ENCODE measurements around the gene LRRC4C. TPM values are rescaled to one million over a fixed set of nuclear protein-coding genes. Genes with fewer than 3 reads are reported as not detected.

The LRRC4C gene
- total and polyA plus RNA-seq, 10 of the 15 experiments (the other 5 are each of a cell fraction or from before 2014, with no cell fraction given), result 1.5 TPM; not detected in 9

GRCh38 chr11:40118780-40119179 lies 1340.7 kb downstream of the LRRC4C start:
- Histone ChIP-seq H2AFZ (ENCODE audit: control insufficient read depth, low read depth, low read length) (no peak overlapping the region), H3K27ac (ENCODE audit: control insufficient read depth, insufficient read depth) (no peak overlapping the region), H3K4me1 (ENCODE audit: control insufficient read depth, insufficient read depth, low read length) (no peaks in the 10 kb centered on the region), H3K9ac (ENCODE audit: control insufficient read depth, insufficient read depth, low read length) (no peak overlapping the region), H3K4me2 (ENCODE audit: control insufficient read depth, insufficient read depth) (no peak overlapping the region), H3K9me3 (replicated peaks; ENCODE audit: control insufficient read depth, insufficient read depth, low read length) (no peaks in the 10 kb centered on the region), H3K4me3 (no peak overlapping the region), H4K20me1 (ENCODE audit: control insufficient read depth, insufficient read depth) (no peaks in the 10 kb centered on the region), H3K27me3 (replicated peaks in 1 of 2; ENCODE audit: control insufficient read depth in 2 of 2, insufficient read depth in 2 of 2, low read length in 1 of 2) (no peaks in the 10 kb centered on the region), H3K36me3 (ENCODE audit: control insufficient read depth in 2 of 2, insufficient read depth in 2 of 2, low read length in 1 of 2) (no peaks in the 10 kb centered on the region), H3K79me2 (ENCODE audit: control insufficient read depth, insufficient read depth, low read length) (no peaks in the 10 kb centered on the region)
- ChIA-PET POLR2A (no interaction called here), CTCF (interaction anchor here (1.3 kb wide), 1 partner anchor 20 kb away, joined by 3 read pairs; no protein-coding TSS in a partner anchor), SMC1A (ENCODE audit: uncharacterized antibody, unreplicated experiment) (no interaction called here), RAD21 (ENCODE audit: unreplicated experiment) (no interaction called here)
- in situ Hi-C loops (cut with MboI), result no loop called here
- FAIRE-seq (no peak), ATAC-seq (no peak), DNase-seq (ENCODE audit: low read depth, low spot score) (no peak)
- 21% methylated on average over 2 of the region's 2 CpGs for WGBS (ENCODE audit: insufficient coverage, insufficient replicate concordance, low lambda C conversion rate, missing lambda C conversion rate)
- no TSS peak for BruUV-seq (replicated peaks)
- intact Hi-C loops (cut with micrococcal nuclease; ENCODE audit: unreplicated experiment), result no loop called here
- TF ChIP-seq ATF2 (IDR thresholded peaks at IDR 0.05; ENCODE audit: low read length), result no peak
- TF ChIP-seq TARDBP (IDR thresholded peaks at IDR 0.05; ENCODE audit: borderline replicate concordance), result no peak
- no peak for TF ChIP-seq NR2C2 (IDR thresholded peaks at IDR 0.05; ENCODE audit: borderline replicate concordance, control insufficient read depth, insufficient read length, low read depth)
- TF ChIP-seq PAX8 (IDR thresholded peaks at IDR 0.05), result no peak
- no peak for TF ChIP-seq HDAC2 (IDR thresholded peaks at IDR 0.05)
- TF ChIP-seq JUNB (IDR thresholded peaks at IDR 0.05), result no peak
- TF ChIP-seq RFX5 (IDR thresholded peaks at IDR 0.05; ENCODE audit: low read depth, low read length), result no peak
- TF ChIP-seq ZNF592 (IDR thresholded peaks at IDR 0.05), result no peak
